Measurements from ENCODE around the gene KLRC2. TPM values are rescaled to one million over a fixed set of nuclear protein-coding genes. Genes with fewer than 3 reads are reported as not detected.

Gene KLRC2
- polyA plus RNA-seq, 1 donor = not detected

Other genes starting within 250 kb of the KLRC2 start
- gene GABARAPL1, start 223.1 kb downstream of the KLRC2 start, polyA plus RNA-seq (ENCODE audit: insufficient read length) = 74.4 TPM
- gene KLRD1, start 128.1 kb downstream of the KLRC2 start, polyA plus RNA-seq (ENCODE audit: insufficient read length) = 0.37 TPM
- gene KLRK1, start 46.0 kb downstream of the KLRC2 start, polyA plus RNA-seq (ENCODE audit: insufficient read length) = 1.8 TPM
- gene KLRC4, start 26.3 kb downstream of the KLRC2 start, polyA plus RNA-seq (ENCODE audit: insufficient read length) = not detected
- gene KLRC3, start 15.4 kb downstream of the KLRC2 start, polyA plus RNA-seq (ENCODE audit: insufficient read length) = 0.27 TPM
- gene KLRC1, start 17.4 kb upstream of the KLRC2 start, polyA plus RNA-seq (ENCODE audit: insufficient read length) = 2.2 TPM
- 1.5 TPM for gene EIF2S3B, start 69.9 kb upstream of the KLRC2 start, polyA plus RNA-seq (ENCODE audit: insufficient read length)
- 43.7 TPM for gene MAGOHB, start 177.6 kb upstream of the KLRC2 start, polyA plus RNA-seq (ENCODE audit: insufficient read length)
- 0.83 TPM for gene STYK1, start 238.0 kb upstream of the KLRC2 start, polyA plus RNA-seq (ENCODE audit: insufficient read length)